ENCODE measurements around the gene SNTG2. TPM values are rescaled to one million over a fixed set of nuclear protein-coding genes. Genes with fewer than 3 reads are reported as not detected.

SNTG2 gene
- total RNA-seq, 2 donors from 2014 or later, result 4.1 to 11.9 TPM

DNA sequence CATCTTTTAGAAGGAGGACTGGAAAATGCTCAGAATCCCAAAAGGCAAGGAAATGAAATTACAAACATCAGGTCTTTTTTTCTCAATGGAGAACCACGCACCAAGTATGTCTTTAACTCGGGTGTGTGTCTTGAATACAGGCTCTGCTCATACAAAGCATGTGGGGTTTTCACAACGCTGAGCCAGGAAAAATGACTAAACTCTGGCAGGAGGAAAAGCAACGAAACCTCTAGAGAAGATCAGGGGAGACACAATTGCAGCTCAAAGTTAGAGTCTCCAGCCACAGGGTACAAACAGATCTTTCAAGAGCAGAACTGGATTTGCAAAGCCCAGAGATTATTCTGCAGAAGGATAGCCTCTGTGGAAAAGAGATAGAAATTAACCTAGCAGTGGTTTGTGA is 419.8 kb downstream of the SNTG2 start:
- H3K9me3 ChIP-seq (ENCODE audit: control insufficient read depth, low read length), result no peaks in the 10 kb centered on the region
- H3K4me1 ChIP-seq (ENCODE audit: control insufficient read depth, insufficient read depth, low read length), result no peaks in the 10 kb centered on the region
- H3K9ac ChIP-seq (ENCODE audit: extremely low read depth, low read length, poor library complexity, severe bottlenecking), result no peak overlapping the region
- no peak overlapping the region for H3K4me3 ChIP-seq (ENCODE audit: low read length)
- no peak overlapping the region for H3K4me3 Mint-ChIP-seq
- H3K27me3 ChIP-seq (ENCODE audit: control insufficient read depth, insufficient read depth, low read length, poor library complexity, severe bottlenecking), result no peaks in the 10 kb centered on the region
- H3K27me3 Mint-ChIP-seq (ENCODE audit: insufficient read depth), result no peaks in the 10 kb centered on the region
- no peak overlapping the region for H3K27ac ChIP-seq (ENCODE audit: low read depth, low read length)
- DNase-seq, result no peak
- no peaks in the 10 kb centered on the region for H3K9me3 Mint-ChIP-seq
- TF ChIP-seq, protein P1, sequence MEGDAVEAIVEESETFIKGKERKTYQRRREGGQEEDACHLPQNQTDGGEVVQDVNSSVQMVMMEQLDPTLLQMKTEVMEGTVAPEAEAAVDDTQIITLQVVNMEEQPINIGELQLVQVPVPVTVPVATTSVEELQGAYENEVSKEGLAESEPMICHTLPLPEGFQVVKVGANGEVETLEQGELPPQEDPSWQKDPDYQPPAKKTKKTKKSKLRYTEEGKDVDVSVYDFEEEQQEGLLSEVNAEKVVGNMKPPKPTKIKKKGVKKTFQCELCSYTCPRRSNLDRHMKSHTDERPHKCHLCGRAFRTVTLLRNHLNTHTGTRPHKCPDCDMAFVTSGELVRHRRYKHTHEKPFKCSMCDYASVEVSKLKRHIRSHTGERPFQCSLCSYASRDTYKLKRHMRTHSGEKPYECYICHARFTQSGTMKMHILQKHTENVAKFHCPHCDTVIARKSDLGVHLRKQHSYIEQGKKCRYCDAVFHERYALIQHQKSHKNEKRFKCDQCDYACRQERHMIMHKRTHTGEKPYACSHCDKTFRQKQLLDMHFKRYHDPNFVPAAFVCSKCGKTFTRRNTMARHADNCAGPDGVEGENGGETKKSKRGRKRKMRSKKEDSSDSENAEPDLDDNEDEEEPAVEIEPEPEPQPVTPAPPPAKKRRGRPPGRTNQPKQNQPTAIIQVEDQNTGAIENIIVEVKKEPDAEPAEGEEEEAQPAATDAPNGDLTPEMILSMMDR (conservative IDR thresholded peaks at IDR 0.05), result no peak
- no peaks in the 10 kb centered on the region for H3K36me3 Mint-ChIP-seq (ENCODE audit: low read depth)
- H3K27ac Mint-ChIP-seq, result no peak overlapping the region
- no peaks in the 10 kb centered on the region for H3K36me3 ChIP-seq (ENCODE audit: control insufficient read depth, insufficient read depth, low read length)
- no peaks in the 10 kb centered on the region for H3K4me1 Mint-ChIP-seq
- 92 to 96% methylated on average over 4 of the region's 4 CpGs for WGBS, 2 experiments (ENCODE audit: insufficient coverage in 1 of 2, insufficient read length in 1 of 2)

DNA sequence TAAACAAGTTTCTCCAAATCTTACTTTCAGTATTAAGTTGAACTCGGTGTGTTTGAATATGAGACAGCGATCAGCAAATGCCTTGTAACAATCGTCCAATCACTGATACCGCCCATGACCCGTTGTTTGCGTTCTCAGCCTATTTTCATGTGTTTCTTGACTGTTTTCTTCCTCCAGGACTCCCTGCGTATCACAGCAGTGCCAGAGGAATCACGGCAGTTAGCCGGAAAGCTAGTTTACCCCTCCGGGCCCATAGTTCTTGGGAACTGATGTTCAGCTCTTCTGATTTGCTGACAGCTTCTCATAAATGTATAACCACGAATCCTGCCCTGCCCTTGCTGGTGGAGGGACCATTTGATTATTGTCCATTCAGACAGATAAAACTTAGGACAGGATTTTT is 420.4 kb downstream of the SNTG2 start:
- Mint-ChIP-seq H3K27me3 (ENCODE audit: insufficient read depth) (no peaks in the 10 kb centered on the region), H3K36me3 (ENCODE audit: low read depth) (no peaks in the 10 kb centered on the region), H3K9me3 (no peaks in the 10 kb centered on the region), H3K27ac (no peak overlapping the region), H3K4me1 (no peaks in the 10 kb centered on the region), H3K4me3 (no peak overlapping the region)
- H3K27ac ChIP-seq (ENCODE audit: low read depth, low read length), result no peak overlapping the region
- no peak overlapping the region for H3K9ac ChIP-seq (ENCODE audit: extremely low read depth, low read length, poor library complexity, severe bottlenecking)
- H3K4me1 ChIP-seq (ENCODE audit: control insufficient read depth, insufficient read depth, low read length), result no peaks in the 10 kb centered on the region
- no peaks in the 10 kb centered on the region for H3K9me3 ChIP-seq (ENCODE audit: control insufficient read depth, low read length)
- no peak for DNase-seq
- H3K4me3 ChIP-seq (ENCODE audit: low read length), result no peak overlapping the region
- WGBS, 2 experiments (ENCODE audit: insufficient coverage in 1 of 2, insufficient read length in 1 of 2), result 94 to 96% methylated on average over 10 to 11 of the region's 11 CpGs
- no peaks in the 10 kb centered on the region for H3K36me3 ChIP-seq (ENCODE audit: control insufficient read depth, insufficient read depth, low read length)
- no peaks in the 10 kb centered on the region for H3K27me3 ChIP-seq (ENCODE audit: control insufficient read depth, insufficient read depth, low read length, poor library complexity, severe bottlenecking)
- TF ChIP-seq, protein P1 (conservative IDR thresholded peaks at IDR 0.05), result no peak

DNA sequence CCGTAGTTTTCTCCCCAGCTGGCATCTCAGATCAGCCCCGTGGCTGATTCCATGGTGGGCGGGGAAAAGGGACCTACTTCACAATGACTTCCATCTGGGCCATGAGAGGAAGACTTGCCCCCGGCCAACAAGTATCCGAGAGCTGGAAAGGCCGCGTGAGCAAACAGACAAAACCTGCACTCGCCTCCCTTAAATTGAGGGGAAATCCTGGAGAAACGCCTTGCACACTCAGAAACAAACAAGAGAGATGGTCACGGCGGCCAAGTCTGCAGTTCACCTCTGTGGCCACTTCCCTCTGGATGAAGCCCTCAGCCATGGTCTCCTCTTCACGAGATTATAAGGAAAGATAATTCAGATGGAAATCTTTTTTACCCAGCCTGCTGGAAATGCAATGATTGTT is 423.2 kb downstream of the SNTG2 start:
- H3K27ac ChIP-seq (ENCODE audit: low read depth, low read length), result no peak overlapping the region
- no peaks in the 10 kb centered on the region for H3K9me3 ChIP-seq (ENCODE audit: control insufficient read depth, low read length)
- no peak overlapping the region for H3K9ac ChIP-seq (ENCODE audit: extremely low read depth, low read length, poor library complexity, severe bottlenecking)
- no peaks in the 10 kb centered on the region for H3K4me1 ChIP-seq (ENCODE audit: control insufficient read depth, insufficient read depth, low read length)
- H3K4me3 ChIP-seq (ENCODE audit: low read length), result no peak overlapping the region
- TF ChIP-seq, protein P1 (conservative IDR thresholded peaks at IDR 0.05), result no peak
- DNase-seq, result no peak
- Mint-ChIP-seq H3K27me3 (ENCODE audit: insufficient read depth) (peaks cover 5% of the 10 kb centered on the region), H3K4me1 (no peaks in the 10 kb centered on the region), H3K36me3 (ENCODE audit: low read depth) (no peaks in the 10 kb centered on the region), H3K27ac (no peak overlapping the region), H3K9me3 (no peaks in the 10 kb centered on the region), H3K4me3 (no peak overlapping the region)
- H3K27me3 ChIP-seq (ENCODE audit: control insufficient read depth, insufficient read depth, low read length, poor library complexity, severe bottlenecking), result no peaks in the 10 kb centered on the region
- no peaks in the 10 kb centered on the region for H3K36me3 ChIP-seq (ENCODE audit: control insufficient read depth, insufficient read depth, low read length)
- 92 to 97% methylated on average over 9 to 12 of the region's 12 CpGs for WGBS, 2 experiments (ENCODE audit: insufficient coverage in 1 of 2, insufficient read length in 1 of 2)

Data from endodermal cell (in vitro differentiated cells).